Measurements from ENCODE around the gene CPM. TPM values are rescaled to one million over a fixed set of nuclear protein-coding genes. Genes with fewer than 3 reads are reported as not detected.
"Not testable (repeated sequence)": the region's sequence is repeated elsewhere in the genome, so short reads cannot be mapped to it uniquely, and the experiment has no call there.

The CPM gene
- total RNA-seq, 1 donor from 2014 or later = 1.7 TPM

- DNase-seq (ENCODE audit: low spot score) = no peak
Measured at GRCh38 chr12:68853396-68854077, 79.4 kb downstream of the CPM start.

GRCh38 chr12:68851592-68852306 lies 81.2 kb downstream of the CPM start:
- no peak for DNase-seq (ENCODE audit: low spot score)

- no peak for DNase-seq (ENCODE audit: low spot score)
Measured at GRCh38 chr12:68850390-68850789, 82.6 kb downstream of the CPM start.

- no peak for DNase-seq (ENCODE audit: low spot score)
Measured at GRCh38 chr12:68846811-68847210, 86.2 kb downstream of the CPM start.

GRCh38 chr12:68844788-68845695 lies 87.9 kb downstream of the CPM start:
- DNase-seq (ENCODE audit: low spot score) = no peak

- no peak for DNase-seq (ENCODE audit: low spot score)
Measured at GRCh38 chr12:68844318-68844745, 88.6 kb downstream of the CPM start.

- DNase-seq (ENCODE audit: low spot score) = no peak
Measured at GRCh38 chr12:68842784-68843567, 90.0 kb downstream of the CPM start.

GRCh38 chr12:68842123-68842522 lies 90.8 kb downstream of the CPM start:
- no peak for DNase-seq (ENCODE audit: low spot score)

- no peak for DNase-seq (ENCODE audit: low spot score)
Measured at GRCh38 chr12:68841717-68842116, 91.3 kb downstream of the CPM start.

GRCh38 chr12:68841175-68841574 lies 91.8 kb downstream of the CPM start:
- DNase-seq (ENCODE audit: low spot score) = not testable (repeated sequence)

- DNase-seq (ENCODE audit: low spot score) = no peak
Measured at GRCh38 chr12:68839183-68840147, 93.5 kb downstream of the CPM start.

GRCh38 chr12:68838046-68838886 lies 94.7 kb downstream of the CPM start:
- DNase-seq (ENCODE audit: low spot score) = no peak

- no peak for DNase-seq (ENCODE audit: low spot score)
Measured at GRCh38 chr12:68837215-68837614, 95.8 kb downstream of the CPM start.

- no peak for DNase-seq (ENCODE audit: low spot score)
Measured at GRCh38 chr12:68835333-68835908, 97.5 kb downstream of the CPM start.

GRCh38 chr12:68833508-68833907 lies 99.5 kb downstream of the CPM start:
- DNase-seq (ENCODE audit: low spot score) = no peak

- no peak for DNase-seq (ENCODE audit: low spot score)
Measured at GRCh38 chr12:68832504-68832867, 100.5 kb downstream of the CPM start.

- DNase-seq (ENCODE audit: low spot score) = no peak
Measured at GRCh38 chr12:68831751-68832503, 101.0 kb downstream of the CPM start.

- no peak for DNase-seq (ENCODE audit: low spot score)
Measured at GRCh38 chr12:68831272-68831671, 101.7 kb downstream of the CPM start.
